ENCODE results near the gene RAD51AP2. TPM values are rescaled to one million over a fixed set of nuclear protein-coding genes. Genes with fewer than 3 reads are reported as not detected.

RAD51AP2 gene
- total and polyA plus RNA-seq, 2 of the 13 experiments (the other 11 are each of a cell fraction or from before 2014, with no cell fraction given): 0.11 to 0.12 TPM

DNA sequence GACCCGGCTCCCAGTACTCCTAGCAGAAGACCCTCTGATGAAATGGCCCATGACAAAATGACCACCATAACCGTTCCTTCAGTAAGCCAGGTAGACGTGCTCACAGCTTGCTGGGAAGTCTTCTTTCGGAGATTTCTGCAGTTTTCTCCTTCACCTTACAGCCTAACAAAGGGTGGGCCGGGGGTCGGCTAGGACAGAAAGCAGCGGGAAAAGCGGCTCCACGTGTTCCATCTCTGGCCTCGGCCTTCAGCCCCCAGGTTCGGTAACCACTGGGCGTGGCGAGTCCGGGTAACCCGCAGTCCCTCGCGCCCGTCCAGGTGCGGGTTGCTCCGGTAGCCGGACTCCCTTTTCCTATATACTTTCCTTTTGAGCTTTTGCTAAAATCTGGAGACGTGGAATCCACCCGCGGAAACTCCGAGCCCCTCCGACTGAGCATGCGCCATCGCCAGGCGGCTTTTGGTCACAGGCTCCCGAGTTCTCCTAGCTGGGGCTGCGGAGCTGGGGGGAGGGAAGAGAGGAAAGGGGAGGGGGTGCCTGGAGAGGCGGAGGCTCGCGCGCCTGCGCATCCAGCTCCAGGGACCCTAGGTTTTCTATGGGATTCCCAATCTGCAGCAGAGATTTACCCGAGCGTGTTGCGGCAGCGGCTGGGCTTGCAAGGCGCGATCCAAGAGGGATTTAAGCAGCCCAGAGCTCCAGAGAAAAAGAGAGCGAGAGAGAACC lies 22.0 kb upstream of the RAD51AP2 start, which contains the start of gene VSNL1 (continued):
- peak; percentile 65 for TF ChIP-seq TBL1XR1 (IDR thresholded peaks at IDR 0.05; ENCODE audit: borderline replicate concordance, low read length, partially characterized antibody)
- no peak for TF ChIP-seq JDP2 (CRISPR knock-in tag; IDR thresholded peaks at IDR 0.05; ENCODE audit: borderline replicate concordance)
- no peak for TF ChIP-seq SMARCC2 (IDR thresholded peaks at IDR 0.05)
- no peak for TF ChIP-seq PAF1 (CRISPR knock-in tag; IDR thresholded peaks at IDR 0.05)
- peak; percentile 91 for TF ChIP-seq ZNF747 (CRISPR knock-in tag; IDR thresholded peaks at IDR 0.05; ENCODE audit: borderline replicate concordance)
- no peak for TF ChIP-seq ZNF296 (CRISPR knock-in tag; conservative IDR thresholded peaks at IDR 0.05)
- no peak for TF ChIP-seq MTA3 (CRISPR knock-in tag; IDR thresholded peaks at IDR 0.05)
- no peak for TF ChIP-seq NONO (IDR thresholded peaks at IDR 0.05)
- TF ChIP-seq NONO (CRISPR knock-in tag; conservative IDR thresholded peaks at IDR 0.05): peak; percentile 71
- no peak for TF ChIP-seq ZFP36 (IDR thresholded peaks at IDR 0.05; ENCODE audit: borderline replicate concordance, low read depth, low read length, partially characterized antibody)
- no peak for TF ChIP-seq ZFP1 (CRISPR knock-in tag; IDR thresholded peaks at IDR 0.05)
- no peak for TF ChIP-seq HOXA9 (CRISPR knock-in tag; IDR thresholded peaks at IDR 0.05; ENCODE audit: borderline replicate concordance)
- TF ChIP-seq ZNF333 (CRISPR knock-in tag; IDR thresholded peaks at IDR 0.05; ENCODE audit: borderline replicate concordance): peak; percentile 52; the same call in 1 of the 2 replicates
- peak; percentile 70 for TF ChIP-seq ELF1 (CRISPR knock-in tag; IDR thresholded peaks at IDR 0.05)
- peak; percentile 90 for TF ChIP-seq ZNF552 (CRISPR knock-in tag; IDR thresholded peaks at IDR 0.05; ENCODE audit: borderline replicate concordance)
- TF ChIP-seq MATR3 (CRISPR knock-in tag; IDR thresholded peaks at IDR 0.05): no peak
- no peak for TF ChIP-seq GPN1 (CRISPR knock-in tag; IDR thresholded peaks at IDR 0.05; ENCODE audit: borderline replicate concordance)
- peak; percentile 80 for TF ChIP-seq HDAC1 (CRISPR knock-in tag; IDR thresholded peaks at IDR 0.05)
- TF ChIP-seq BHLHE40 (IDR thresholded peaks at IDR 0.05; ENCODE audit: low read length): no peak
- TF ChIP-seq PHF20 (CRISPR knock-in tag; IDR thresholded peaks at IDR 0.05): no peak
- no peak for TF ChIP-seq FOXK2 (IDR thresholded peaks at IDR 0.05)
- peak; percentile 61; the same call in 1 of the 2 replicates for TF ChIP-seq KAT7 (CRISPR knock-in tag; IDR thresholded peaks at IDR 0.05; ENCODE audit: borderline replicate concordance)
- 0 out of 2 replicates have a peak, but pooled peaks have one; percentile 82 for TF ChIP-seq HIVEP1 (CRISPR knock-in tag; IDR thresholded peaks at IDR 0.05)
- TF ChIP-seq, protein P1, sequence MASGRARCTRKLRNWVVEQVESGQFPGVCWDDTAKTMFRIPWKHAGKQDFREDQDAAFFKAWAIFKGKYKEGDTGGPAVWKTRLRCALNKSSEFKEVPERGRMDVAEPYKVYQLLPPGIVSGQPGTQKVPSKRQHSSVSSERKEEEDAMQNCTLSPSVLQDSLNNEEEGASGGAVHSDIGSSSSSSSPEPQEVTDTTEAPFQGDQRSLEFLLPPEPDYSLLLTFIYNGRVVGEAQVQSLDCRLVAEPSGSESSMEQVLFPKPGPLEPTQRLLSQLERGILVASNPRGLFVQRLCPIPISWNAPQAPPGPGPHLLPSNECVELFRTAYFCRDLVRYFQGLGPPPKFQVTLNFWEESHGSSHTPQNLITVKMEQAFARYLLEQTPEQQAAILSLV (CRISPR knock-in tag; IDR thresholded peaks at IDR 0.05; ENCODE audit: borderline replicate concordance): peak; percentile 91
- TF ChIP-seq, protein P2, sequence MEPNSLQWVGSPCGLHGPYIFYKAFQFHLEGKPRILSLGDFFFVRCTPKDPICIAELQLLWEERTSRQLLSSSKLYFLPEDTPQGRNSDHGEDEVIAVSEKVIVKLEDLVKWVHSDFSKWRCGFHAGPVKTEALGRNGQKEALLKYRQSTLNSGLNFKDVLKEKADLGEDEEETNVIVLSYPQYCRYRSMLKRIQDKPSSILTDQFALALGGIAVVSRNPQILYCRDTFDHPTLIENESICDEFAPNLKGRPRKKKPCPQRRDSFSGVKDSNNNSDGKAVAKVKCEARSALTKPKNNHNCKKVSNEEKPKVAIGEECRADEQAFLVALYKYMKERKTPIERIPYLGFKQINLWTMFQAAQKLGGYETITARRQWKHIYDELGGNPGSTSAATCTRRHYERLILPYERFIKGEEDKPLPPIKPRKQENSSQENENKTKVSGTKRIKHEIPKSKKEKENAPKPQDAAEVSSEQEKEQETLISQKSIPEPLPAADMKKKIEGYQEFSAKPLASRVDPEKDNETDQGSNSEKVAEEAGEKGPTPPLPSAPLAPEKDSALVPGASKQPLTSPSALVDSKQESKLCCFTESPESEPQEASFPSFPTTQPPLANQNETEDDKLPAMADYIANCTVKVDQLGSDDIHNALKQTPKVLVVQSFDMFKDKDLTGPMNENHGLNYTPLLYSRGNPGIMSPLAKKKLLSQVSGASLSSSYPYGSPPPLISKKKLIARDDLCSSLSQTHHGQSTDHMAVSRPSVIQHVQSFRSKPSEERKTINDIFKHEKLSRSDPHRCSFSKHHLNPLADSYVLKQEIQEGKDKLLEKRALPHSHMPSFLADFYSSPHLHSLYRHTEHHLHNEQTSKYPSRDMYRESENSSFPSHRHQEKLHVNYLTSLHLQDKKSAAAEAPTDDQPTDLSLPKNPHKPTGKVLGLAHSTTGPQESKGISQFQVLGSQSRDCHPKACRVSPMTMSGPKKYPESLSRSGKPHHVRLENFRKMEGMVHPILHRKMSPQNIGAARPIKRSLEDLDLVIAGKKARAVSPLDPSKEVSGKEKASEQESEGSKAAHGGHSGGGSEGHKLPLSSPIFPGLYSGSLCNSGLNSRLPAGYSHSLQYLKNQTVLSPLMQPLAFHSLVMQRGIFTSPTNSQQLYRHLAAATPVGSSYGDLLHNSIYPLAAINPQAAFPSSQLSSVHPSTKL (CRISPR knock-in tag; IDR thresholded peaks at IDR 0.05): no peak; the same call in 1 of the 2 replicates
- 0 out of 2 replicates have a peak, but pooled peaks have one; percentile 32 for TF ChIP-seq ZNF224 (CRISPR knock-in tag; IDR thresholded peaks at IDR 0.05)
- TF ChIP-seq HNRNPK (IDR thresholded peaks at IDR 0.05; ENCODE audit: low read depth, low read length, poor library complexity, severe bottlenecking): no peak

Data from HepG2 (cell line).